Limb (tissue), 2 donors: ENCODE data around the gene GID8.

Experiments
- DNase-seq, 2 donors: peaks; one replicate each; pipeline ENCODE4 v3.0.0-alpha.2; 2016; ENCODE audit errors: extremely low spot score in 2 of 2

Gene GID8

DNA sequence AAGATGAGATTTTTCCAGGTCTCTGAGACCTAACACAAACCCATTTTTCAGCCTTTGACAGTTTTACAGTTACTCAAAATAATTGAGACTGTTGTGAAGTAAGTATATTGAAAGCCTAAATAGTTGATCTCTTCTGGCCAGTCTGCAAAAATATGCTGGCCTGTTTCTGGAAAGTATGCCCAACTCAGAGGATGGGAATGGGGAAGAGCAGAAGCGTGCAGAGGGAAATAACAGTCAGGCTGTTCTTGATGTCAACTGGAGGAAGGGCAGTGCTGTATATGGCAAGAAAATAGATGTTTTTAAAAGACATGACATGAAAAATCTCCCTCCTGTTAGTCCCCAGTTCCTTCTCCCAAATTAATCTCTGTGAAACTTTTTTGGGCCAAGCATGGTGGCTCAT is 3.8 kb downstream of the GID8 start:
- no peak for DNase-seq

- no peak for DNase-seq
Observed at GRCh38 chr20:62942456-62942855, 4.5 kb downstream of the GID8 start.

DNA sequence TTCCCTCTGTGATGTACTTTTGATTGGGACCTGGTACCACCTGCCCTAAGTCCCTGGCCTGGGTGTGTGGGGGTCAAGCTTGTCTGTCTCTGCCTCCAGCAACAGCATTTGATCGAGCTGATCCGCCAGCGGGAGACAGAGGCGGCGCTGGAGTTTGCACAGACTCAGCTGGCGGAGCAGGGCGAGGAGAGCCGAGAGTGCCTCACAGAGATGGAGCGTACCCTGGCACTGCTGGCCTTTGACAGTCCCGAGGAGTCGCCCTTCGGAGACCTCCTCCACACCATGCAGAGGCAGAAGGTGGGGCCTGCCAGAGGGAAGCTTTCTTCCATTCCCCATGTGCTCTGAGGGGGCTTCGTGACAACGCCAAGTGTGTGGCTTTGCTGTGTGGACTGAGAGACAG is 5.4 kb downstream of the GID8 start:
- DNase-seq, result no peak

DNA sequence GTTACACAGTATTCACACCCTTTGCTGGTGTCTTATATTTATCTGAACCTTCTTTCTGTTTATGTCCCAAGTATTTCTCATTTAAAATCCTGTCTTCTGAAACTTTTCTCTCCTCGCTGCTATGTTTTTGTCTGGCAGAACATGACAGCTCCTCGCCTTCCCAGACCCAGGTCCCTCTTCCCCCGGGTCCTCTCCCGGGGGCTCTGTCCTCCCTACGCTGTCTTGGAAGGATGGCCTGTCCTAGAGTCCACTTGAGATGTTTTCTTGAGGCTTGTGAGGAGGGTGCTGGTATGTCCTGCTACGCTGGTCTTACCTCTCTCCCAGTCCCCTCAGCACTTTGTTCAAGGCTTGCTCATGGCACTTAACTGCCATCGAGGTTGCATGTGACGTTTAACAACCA is 6.2 kb downstream of the GID8 start:
- DNase-seq, result no peak

- DNase-seq, result no peak
Observed at GRCh38 chr20:62944746-62945145, 6.8 kb downstream of the GID8 start.

DNA sequence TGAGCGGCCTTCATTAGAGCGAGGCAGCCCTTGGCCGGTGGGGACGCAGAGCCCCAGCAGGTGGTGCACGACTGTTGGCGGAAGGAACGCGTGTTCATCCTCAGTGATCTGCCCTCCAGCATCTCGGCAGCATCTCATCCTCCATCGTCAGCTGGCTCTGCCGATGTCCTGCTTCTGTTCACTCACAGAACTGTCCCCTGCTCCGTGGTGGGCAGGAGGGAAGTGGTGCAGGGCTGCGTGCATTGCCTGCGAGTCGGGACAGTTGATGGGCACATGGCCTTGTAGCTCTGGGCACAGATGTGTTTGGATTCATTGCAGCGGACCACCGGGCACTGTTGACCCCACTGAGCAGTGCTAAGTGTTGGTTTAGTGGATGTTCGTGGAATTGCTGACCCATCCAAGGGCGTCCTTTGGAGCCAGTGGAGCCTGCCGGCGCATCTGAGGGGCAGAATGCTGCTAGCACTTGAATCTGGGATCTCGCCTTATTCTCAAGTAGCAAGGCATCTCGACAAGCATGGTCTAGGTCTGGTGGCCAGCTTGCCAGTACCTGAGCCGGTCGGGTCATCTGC is 7.9 kb downstream of the GID8 start:
- no peak for DNase-seq

DNA sequence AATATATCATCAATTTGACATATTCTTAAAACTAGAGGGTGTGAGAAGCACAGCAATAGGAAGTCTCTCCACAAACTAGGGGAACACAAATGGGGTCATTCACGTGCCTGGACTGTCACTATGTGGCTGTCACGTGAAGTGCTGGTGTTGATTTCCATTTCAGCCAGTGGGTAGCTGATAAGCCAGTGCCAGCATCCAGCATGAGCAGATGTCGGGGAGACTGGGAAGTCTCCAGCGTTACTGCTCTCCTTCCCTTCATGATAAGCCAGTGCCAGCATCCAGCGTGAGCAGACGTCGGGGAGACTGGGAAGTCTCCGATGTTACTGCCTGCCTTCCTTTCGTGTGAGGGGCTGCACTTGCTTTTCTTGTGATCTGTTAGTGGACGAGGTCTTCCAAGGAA is 9.0 kb downstream of the GID8 start:
- DNase-seq, result no peak

GRCh38 chr20:62947532-62948300 is 9.8 kb downstream of the GID8 start:
- no peak for DNase-seq

- DNase-seq, result no peak
Observed at GRCh38 chr20:62949153-62949821, 11.3 kb downstream of the GID8 start.

DNA sequence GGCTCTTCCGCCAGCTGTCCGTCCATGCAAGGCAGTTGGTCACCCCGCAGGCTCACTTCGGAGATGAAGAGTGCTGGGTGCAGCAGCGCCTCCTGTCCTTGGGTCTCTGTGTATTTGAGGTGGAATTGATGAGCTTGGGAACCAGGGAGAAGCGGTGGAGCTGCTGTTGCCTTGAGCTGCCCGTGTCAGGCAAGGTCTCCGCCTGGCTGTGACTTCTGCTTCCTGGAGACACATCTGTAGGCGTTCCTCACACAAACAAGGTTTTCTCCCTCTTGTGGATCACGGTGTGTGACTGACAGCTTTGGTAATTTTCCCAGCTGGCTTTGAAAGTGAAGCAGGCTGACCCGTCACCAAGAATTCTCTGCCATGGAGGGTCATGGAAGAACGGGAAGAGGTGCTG is 12.0 kb downstream of the GID8 start:
- DNase-seq, result no peak

GRCh38 chr20:62950741-62951140 is 12.8 kb downstream of the GID8 start:
- no peak for DNase-seq

DNA sequence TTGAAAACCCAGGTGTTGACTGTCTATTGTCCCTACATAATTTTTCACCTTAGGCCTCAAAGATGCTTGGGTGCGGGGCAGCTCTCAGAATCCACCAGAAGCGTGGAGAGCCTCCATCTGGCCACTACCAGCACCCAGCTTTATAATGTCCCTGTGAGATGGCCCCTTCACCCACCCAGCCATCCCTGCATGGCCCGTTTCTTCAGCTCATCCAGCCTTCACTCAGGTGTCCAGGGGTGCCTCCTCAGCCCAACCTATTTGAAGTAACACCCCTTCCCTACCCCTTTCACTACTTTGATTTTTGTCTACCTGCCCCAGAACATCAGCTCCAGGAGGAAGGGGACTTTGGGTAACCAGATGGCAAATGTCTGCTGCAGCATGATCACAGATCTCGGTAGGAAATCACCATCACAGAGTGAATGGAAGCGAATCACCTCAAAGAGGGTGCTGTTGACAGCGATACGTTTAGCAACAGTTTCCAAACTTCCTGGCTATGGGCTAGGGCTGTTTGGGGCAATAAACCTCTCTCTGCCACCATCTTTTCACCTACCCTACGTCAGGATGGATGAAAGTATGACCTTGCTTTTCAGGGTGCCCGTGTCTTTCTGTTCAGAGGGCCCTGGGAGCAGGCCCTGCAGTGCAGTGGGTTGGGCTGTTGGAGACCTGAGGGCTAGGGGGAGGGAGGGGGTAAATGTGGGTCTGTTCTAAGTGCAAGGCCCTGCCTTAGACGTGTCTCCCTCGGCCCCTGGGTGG is 13.4 kb downstream of the GID8 start:
- no peak for DNase-seq

GRCh38 chr20:62951896-62952372 is 14.0 kb downstream of the GID8 start:
- DNase-seq, result no peak

- no peak for DNase-seq
Observed at GRCh38 chr20:62952373-62952967, 14.5 kb downstream of the GID8 start, which contains the start of gene SLC17A9. Gene SLC17A9 (plus strand): TSS chr20:62952709. CDS start chr20:62952831, 122 bp downstream.

GRCh38 chr20:62952968-62953838 is 15.3 kb downstream of the GID8 start:
- DNase-seq, result no peak

GRCh38 chr20:62953839-62954703 is 16.1 kb downstream of the GID8 start:
- DNase-seq, result peak; percentile 40 to 60

GRCh38 chr20:62955519-62956386 is 17.8 kb downstream of the GID8 start:
- no peak for DNase-seq

DNA sequence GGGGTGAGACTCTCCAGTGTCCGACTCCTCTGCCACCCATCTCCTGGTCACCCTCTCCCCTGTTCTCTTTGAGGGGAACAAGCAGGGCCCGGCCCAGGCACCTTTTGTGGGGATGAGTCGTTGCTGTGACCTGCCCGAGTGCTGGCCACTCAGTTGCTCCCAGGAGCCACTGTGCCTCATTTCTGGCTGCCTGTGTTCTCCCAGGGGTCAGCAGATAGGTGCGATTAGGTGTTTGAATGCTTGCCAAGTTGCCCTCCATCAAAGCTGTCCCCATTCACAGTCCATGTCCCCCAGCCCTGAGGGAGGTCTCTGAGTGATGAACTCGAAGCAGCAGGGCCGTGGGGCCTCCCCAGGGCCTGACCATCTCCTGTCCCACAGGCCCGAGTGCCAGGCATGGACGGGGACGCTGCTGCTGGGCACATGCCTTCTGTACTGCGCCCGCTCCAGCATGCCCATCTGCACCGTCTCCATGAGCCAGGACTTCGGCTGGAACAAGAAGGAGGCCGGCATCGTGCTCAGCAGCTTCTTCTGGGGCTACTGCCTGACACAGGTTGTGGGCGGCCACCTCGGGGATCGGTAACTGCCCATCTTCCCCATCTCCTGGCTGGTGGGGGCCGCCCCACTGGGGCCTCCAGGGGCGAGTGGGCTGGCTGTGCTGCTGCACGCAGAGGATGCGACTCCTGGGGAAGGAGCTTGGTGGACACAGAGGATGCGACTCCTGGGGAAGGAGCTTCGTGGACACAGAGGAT is 18.6 kb downstream of the GID8 start:
- no peak for DNase-seq
